Activated T-helper 1 cell treated with anti-CD3 and anti-CD28 coated beads, Interleukin-2, amount 50 U/mL, for 16 hours (primary cell): ENCODE results near the gene SP5.
"Not testable (repeated sequence)": the region's sequence is repeated elsewhere in the genome, so short reads cannot be mapped to it uniquely, and the experiment has no call there.

ENCODE experiments used
- DNase-seq, 2 donors: peaks; one replicate each; pipeline ENCODE4 v3.0.0-alpha.2; 2020; ENCODE audit warnings: low read depth in 1 of 2, low spot score in 1 of 2

SP5 gene

GRCh38 chr2:170715062-170715931 lies at the start of gene SP5:
TSS of gene SP5 (plus strand) at chr2:170715337. CDS start at chr2:170715513, 176 bp downstream.
- no peak for DNase-seq

GRCh38 chr2:170665743-170666142 lies 49.4 kb upstream of the SP5 start:
- no peak for DNase-seq

GRCh38 chr2:170669909-170670308 lies 45.2 kb upstream of the SP5 start:
- DNase-seq = no peak

- DNase-seq = no peak
Observed at GRCh38 chr2:170670651-170671050, 44.5 kb upstream of the SP5 start.

- no peak for DNase-seq
Observed at GRCh38 chr2:170671079-170671478, 44.1 kb upstream of the SP5 start.

GRCh38 chr2:170674282-170674681 lies 40.9 kb upstream of the SP5 start:
- not testable (repeated sequence) for DNase-seq

GRCh38 chr2:170675701-170676100 lies 39.4 kb upstream of the SP5 start:
- no peak for DNase-seq

- DNase-seq = no peak
Observed at GRCh38 chr2:170679607-170680079, 35.5 kb upstream of the SP5 start.

GRCh38 chr2:170680172-170680941 lies 34.8 kb upstream of the SP5 start:
- DNase-seq = no peak

GRCh38 chr2:170681311-170681710 lies 33.8 kb upstream of the SP5 start:
- DNase-seq = no peak

- DNase-seq = no peak
Observed at GRCh38 chr2:170685591-170685990, 29.5 kb upstream of the SP5 start.

GRCh38 chr2:170689481-170689880 lies 25.7 kb upstream of the SP5 start:
- DNase-seq = no peak

GRCh38 chr2:170690640-170691039 lies 24.5 kb upstream of the SP5 start:
- DNase-seq = no peak

- DNase-seq = no peak
Observed at GRCh38 chr2:170694316-170694715, 20.8 kb upstream of the SP5 start.

- DNase-seq = no peak
Observed at GRCh38 chr2:170695521-170696410, 19.4 kb upstream of the SP5 start.

GRCh38 chr2:170696948-170697347 lies 18.2 kb upstream of the SP5 start:
- no peak for DNase-seq

GRCh38 chr2:170701011-170701410 lies 14.1 kb upstream of the SP5 start:
- no peak for DNase-seq

GRCh38 chr2:170703776-170704476 lies 11.2 kb upstream of the SP5 start:
- no peak for DNase-seq

GRCh38 chr2:170707821-170708795 lies 7.0 kb upstream of the SP5 start:
- no peak for DNase-seq
